ENCODE measurements around the gene IGLL5.

DNA sequence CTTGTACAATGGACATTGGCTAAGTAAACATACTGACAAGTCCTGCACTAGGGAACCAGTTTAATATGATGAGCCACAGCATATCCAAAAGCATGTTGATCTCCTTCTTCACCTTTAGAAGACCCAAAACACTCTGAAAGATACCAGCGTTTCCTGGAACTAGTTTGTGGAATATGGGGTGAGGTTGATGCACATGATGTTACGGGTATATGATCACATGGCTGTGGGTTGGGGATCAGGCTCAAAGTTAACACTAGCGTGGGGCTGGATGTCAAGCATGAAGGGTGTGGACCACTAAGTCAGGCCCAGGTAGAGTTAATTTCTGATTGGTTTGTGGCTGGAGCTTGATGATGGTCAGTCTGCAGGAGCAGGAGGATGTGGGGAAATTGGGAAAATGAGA lies 9.0 kb downstream of the IGLL5 start:
- TF ChIP-seq, protein P1, sequence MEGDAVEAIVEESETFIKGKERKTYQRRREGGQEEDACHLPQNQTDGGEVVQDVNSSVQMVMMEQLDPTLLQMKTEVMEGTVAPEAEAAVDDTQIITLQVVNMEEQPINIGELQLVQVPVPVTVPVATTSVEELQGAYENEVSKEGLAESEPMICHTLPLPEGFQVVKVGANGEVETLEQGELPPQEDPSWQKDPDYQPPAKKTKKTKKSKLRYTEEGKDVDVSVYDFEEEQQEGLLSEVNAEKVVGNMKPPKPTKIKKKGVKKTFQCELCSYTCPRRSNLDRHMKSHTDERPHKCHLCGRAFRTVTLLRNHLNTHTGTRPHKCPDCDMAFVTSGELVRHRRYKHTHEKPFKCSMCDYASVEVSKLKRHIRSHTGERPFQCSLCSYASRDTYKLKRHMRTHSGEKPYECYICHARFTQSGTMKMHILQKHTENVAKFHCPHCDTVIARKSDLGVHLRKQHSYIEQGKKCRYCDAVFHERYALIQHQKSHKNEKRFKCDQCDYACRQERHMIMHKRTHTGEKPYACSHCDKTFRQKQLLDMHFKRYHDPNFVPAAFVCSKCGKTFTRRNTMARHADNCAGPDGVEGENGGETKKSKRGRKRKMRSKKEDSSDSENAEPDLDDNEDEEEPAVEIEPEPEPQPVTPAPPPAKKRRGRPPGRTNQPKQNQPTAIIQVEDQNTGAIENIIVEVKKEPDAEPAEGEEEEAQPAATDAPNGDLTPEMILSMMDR (IDR thresholded peaks at IDR 0.05) = no peak
- TF ChIP-seq POLR2A (IDR thresholded peaks at IDR 0.05) (no peak), POLR2AphosphoS5 (IDR thresholded peaks at IDR 0.05) (no peak), EP300 (IDR thresholded peaks at IDR 0.05) (no peak)

Measured in stomach (tissue), 4 donors.